ENCODE measurements around the gene PDCD2. TPM values are rescaled to one million over a fixed set of nuclear protein-coding genes. Genes with fewer than 3 reads are reported as not detected.
A peak's percentile ranks its signal among the peaks of the same experiment; 100 is the strongest.

Gene PDCD2
- total and polyA plus RNA-seq, 9 of the 15 experiments (the other 6 are each of a cell fraction or from before 2014, with no cell fraction given), result 67.3 to 430 (median 318) TPM

DNA sequence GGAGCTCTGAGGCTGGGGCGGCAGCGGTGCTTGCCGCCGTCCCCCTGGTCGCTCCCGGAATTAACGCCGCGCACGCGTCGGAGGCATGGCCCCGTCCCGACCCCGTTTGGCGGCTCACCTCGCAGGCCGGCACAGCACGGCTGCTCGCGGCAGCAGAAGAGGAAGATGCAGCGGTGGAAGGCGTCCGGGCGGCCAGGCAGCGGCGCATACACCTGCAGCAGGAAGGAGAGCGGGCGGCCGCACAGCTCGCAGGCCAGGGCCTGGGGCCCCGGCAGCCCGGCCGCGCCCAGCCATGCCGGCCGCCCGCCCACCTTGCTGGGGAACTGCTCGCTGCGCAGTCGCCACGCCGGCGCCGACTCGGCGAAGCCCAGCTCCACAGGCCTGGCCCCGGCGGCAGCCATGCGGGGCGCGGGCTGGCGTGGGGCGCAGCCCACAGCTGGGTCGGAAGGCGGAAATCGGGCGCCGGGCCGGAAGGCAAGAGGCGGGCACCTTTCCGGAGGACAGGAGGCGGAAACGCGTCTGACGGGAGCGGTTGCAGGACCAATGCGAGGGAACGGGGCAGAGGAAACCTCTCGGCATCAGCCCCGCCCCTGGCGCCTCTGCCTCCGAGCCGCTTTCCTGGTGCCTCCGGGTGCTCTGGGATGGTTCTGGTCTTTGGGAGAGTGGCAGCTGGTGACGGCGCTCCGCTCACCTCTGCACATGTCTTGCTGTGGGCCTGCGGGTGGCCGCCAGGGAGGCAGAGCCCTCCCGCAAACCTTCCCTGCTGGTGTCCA is at the start of gene PDCD2 (continued):
- no peak for TF ChIP-seq RBM39 (optimal IDR thresholded peaks at IDR 0.05; ENCODE audit: low read depth, low read length)
- TF ChIP-seq ZNF197 (CRISPR knock-in tag; IDR thresholded peaks at IDR 0.05; ENCODE audit: low read depth), result no peak
- no peak for TF ChIP-seq CHCHD3 (CRISPR knock-in tag; IDR thresholded peaks at IDR 0.05)
- peak; percentile 19 for TF ChIP-seq REST (IDR thresholded peaks at IDR 0.05; ENCODE audit: borderline replicate concordance)
- TF ChIP-seq REST (CRISPR knock-in tag; IDR thresholded peaks at IDR 0.05; ENCODE audit: low read depth), result peak; percentile 48; the same call in 1 of the 2 replicates
- TF ChIP-seq PURB (CRISPR knock-in tag; IDR thresholded peaks at IDR 0.05; ENCODE audit: low read depth), result no peak
- TF ChIP-seq STAG1 (CRISPR knock-in tag; IDR thresholded peaks at IDR 0.05; ENCODE audit: borderline replicate concordance), result peak; percentile 33; the same call in 1 of the 2 replicates
- TF ChIP-seq, protein P1, sequence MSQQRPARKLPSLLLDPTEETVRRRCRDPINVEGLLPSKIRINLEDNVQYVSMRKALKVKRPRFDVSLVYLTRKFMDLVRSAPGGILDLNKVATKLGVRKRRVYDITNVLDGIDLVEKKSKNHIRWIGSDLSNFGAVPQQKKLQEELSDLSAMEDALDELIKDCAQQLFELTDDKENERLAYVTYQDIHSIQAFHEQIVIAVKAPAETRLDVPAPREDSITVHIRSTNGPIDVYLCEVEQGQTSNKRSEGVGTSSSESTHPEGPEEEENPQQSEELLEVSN (IDR thresholded peaks at IDR 0.05; ENCODE audit: borderline replicate concordance in 1 of 2, extremely low read depth in 1 of 2, insufficient read depth in 1 of 2, insufficient read length in 1 of 2, low read depth in 1 of 2, low read length in 1 of 2, poor library complexity in 1 of 2, severe bottlenecking in 1 of 2), result peak in 1 of 2 experiments; percentile 71
- peak; percentile 93 to 99 (median 96); a peak in 5 of 6 replicates for TF ChIP-seq ZBTB11 (CRISPR knock-in tag; IDR thresholded peaks at IDR 0.05)
- TF ChIP-seq FOXP1 (CRISPR knock-in tag; IDR thresholded peaks at IDR 0.05), result peak; percentile 86; the same call in 1 of the 2 replicates
- TF ChIP-seq CC2D1A (IDR thresholded peaks at IDR 0.05), result no peak
- peak; percentile 88 for TF ChIP-seq RB1 (IDR thresholded peaks at IDR 0.05; ENCODE audit: low read depth)
- TF ChIP-seq SMC3 (conservative IDR thresholded peaks at IDR 0.05; ENCODE audit: insufficient read depth, low read depth, low read length), result no peak
- TF ChIP-seq ESRRA (IDR thresholded peaks at IDR 0.05; ENCODE audit: borderline replicate concordance, low read depth), result peak; percentile 81

Data from K562 (cell line).